ENCODE results near the gene NBEA.
A peak's percentile ranks its signal among the peaks of the same experiment; 100 is the strongest.
"Not testable (repeated sequence)": the region's sequence is repeated elsewhere in the genome, so short reads cannot be mapped to it uniquely, and the experiment has no call there.

The NBEA gene

DNA sequence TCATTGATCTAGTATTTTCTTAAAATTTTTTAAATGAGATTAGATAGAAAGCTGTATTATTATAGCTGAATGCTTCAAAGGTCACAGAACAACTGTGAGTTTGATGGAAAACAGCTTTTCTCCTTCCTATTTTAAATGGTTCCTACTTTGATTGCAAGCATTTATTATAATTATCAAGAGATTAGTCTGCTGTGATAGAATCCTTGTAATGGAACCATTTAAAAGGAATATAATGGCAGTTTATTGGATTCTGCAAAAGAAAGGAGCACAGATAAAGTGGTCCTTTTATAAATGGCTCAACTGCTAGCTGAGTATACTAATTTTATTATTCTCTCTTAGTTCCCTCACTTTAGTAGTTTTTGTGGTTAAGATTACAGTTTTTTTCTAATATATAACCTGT is 447.5 kb downstream of the NBEA start:
- H3K9ac ChIP-seq (ENCODE audit: low read length): peak overlapping the region; percentile 72
- no peaks in the 10 kb centered on the region for H3K9me3 ChIP-seq (ENCODE audit: control insufficient read depth, low read length)
- no peak for DNase-seq (ENCODE audit: low read depth)
- peak overlapping the region; percentile 73 for H3K4me3 ChIP-seq (ENCODE audit: low read length)
- H3K36me3 ChIP-seq (ENCODE audit: control insufficient read depth, insufficient read depth, low read length, severe bottlenecking): no peaks in the 10 kb centered on the region
- no peaks in the 10 kb centered on the region for H3K27me3 ChIP-seq (replicated peaks; ENCODE audit: control insufficient read depth, insufficient read depth, low read length)
- H3K4me1 ChIP-seq (ENCODE audit: control insufficient read depth, insufficient read depth, low read length): peaks cover 26% of the 10 kb centered on the region

DNA sequence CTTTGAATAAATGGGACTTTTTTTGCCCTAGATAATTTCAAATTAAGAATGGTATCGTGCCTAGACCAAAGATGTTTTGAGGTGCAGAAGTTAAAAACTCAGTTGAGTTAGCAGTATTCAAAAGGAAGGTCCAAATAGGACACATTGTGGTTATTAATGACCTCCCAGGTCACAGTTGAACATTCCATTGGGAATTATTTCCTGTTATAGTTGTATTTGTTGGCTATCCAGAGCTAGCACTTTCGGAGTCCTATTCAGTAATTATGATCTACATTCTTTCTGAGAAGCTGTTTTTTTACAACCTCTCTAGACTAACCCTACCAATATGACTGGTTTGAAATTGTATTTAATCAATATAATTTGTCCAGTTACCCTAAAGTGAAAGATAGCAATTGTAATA is 450.7 kb downstream of the NBEA start:
- DNase-seq (ENCODE audit: low read depth): no peak
- H3K27me3 ChIP-seq (replicated peaks; ENCODE audit: control insufficient read depth, insufficient read depth, low read length): no peaks in the 10 kb centered on the region
- no peaks in the 10 kb centered on the region for H3K9me3 ChIP-seq (ENCODE audit: control insufficient read depth, low read length)
- no peak overlapping the region for H3K4me3 ChIP-seq (ENCODE audit: low read length)
- H3K36me3 ChIP-seq (ENCODE audit: control insufficient read depth, insufficient read depth, low read length, severe bottlenecking): no peaks in the 10 kb centered on the region
- H3K9ac ChIP-seq (ENCODE audit: low read length): no peak overlapping the region
- peaks cover 20% of the 10 kb centered on the region for H3K4me1 ChIP-seq (ENCODE audit: control insufficient read depth, insufficient read depth, low read length)

DNA sequence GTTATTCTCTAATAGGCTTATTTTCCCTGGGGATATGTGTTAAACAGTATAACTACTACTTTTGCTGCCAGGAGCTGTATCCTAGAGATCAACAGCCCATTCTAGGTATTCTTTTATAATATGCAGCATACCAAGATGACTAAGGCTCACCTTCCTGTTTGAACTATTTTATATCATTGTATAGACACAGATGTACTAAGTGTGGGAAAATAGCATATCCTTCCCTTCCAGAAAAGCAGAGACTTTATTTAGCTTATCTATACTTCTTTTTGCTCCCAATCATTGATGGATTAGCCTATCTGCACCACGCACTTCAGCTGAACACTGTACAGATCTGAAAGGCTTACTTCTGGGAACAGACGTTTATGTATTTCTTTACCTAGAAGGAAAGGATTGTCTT is 451.8 kb downstream of the NBEA start:
- Histone ChIP-seq H3K9ac (ENCODE audit: low read length) (no peak overlapping the region), H3K4me1 (ENCODE audit: control insufficient read depth, insufficient read depth, low read length) (peaks cover 9% of the 10 kb centered on the region), H3K27me3 (replicated peaks; ENCODE audit: control insufficient read depth, insufficient read depth, low read length) (no peaks in the 10 kb centered on the region), H3K36me3 (ENCODE audit: control insufficient read depth, insufficient read depth, low read length, severe bottlenecking) (no peaks in the 10 kb centered on the region), H3K4me3 (ENCODE audit: low read length) (no peak overlapping the region), H3K9me3 (ENCODE audit: control insufficient read depth, low read length) (peaks cover 2% of the 10 kb centered on the region)
- no peak for DNase-seq (ENCODE audit: low read depth)

DNA sequence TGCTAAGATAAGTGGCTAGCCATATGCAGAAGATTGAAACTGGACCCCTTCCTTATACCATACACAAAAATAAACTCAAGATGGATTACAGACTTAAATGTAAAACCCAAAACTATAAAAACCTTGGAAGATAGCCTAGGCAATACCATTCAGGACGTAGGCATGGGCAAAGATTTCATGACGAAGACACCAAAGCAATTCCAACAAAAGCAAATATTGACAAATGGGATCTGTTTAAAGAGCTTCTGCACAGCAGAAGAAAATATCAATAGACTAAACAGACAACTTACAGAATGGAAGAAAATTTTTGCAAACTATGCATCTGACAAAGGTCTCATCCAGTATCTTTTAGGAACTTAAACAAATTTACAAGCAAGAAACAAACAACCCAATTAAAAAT is 466.2 kb downstream of the NBEA start:
- H3K27me3 ChIP-seq (replicated peaks; ENCODE audit: control insufficient read depth, insufficient read depth, low read length); H3K9me3 ChIP-seq (ENCODE audit: control insufficient read depth, low read length); H3K4me1 ChIP-seq (ENCODE audit: control insufficient read depth, insufficient read depth, low read length); DNase-seq (ENCODE audit: low read depth); H3K4me3 ChIP-seq (ENCODE audit: low read length); H3K9ac ChIP-seq (ENCODE audit: low read length); H3K36me3 ChIP-seq (ENCODE audit: control insufficient read depth, insufficient read depth, low read length, severe bottlenecking): not testable (repeated sequence)

DNA sequence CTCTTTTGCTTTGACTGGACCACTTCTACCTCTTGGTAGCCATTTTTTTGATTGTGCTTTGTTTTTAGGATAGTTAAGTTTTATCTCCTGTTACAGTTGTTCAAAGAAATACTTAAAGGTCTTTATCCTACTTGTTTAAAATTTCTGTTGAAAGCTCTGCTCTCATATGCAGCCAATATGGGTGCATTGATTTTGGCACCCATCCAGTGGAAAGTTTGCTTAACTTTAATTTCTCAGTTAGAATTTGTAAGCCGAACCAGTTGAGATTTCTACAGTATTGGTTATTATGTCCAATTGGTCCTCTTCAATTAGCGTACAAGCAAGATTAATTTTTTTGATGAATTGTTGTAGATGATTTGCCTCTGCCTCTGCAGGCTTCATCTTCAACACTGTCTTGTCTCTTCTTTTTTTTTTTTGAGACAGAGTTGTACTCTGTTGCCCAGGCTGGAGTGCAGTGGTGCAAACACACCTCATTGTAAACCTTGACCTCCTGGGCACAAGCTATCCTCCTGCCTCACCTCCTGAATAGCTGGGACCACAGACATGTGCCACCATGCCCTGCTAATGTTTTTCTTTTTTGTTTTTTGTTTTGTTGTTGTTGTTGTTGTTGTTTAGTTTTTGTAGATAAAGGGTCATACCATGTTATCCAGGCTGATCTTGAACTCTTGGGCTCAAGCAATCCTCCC is 469.1 kb downstream of the NBEA start:
- Histone ChIP-seq H3K4me1 (ENCODE audit: control insufficient read depth, insufficient read depth, low read length) (no peaks in the 10 kb centered on the region), H3K36me3 (ENCODE audit: control insufficient read depth, insufficient read depth, low read length, severe bottlenecking) (no peaks in the 10 kb centered on the region), H3K9me3 (ENCODE audit: control insufficient read depth, low read length) (no peaks in the 10 kb centered on the region), H3K9ac (ENCODE audit: low read length) (no peak overlapping the region), H3K27me3 (replicated peaks; ENCODE audit: control insufficient read depth, insufficient read depth, low read length) (no peaks in the 10 kb centered on the region), H3K4me3 (ENCODE audit: low read length) (no peak overlapping the region)
- no peak for DNase-seq (ENCODE audit: low read depth)

DNA sequence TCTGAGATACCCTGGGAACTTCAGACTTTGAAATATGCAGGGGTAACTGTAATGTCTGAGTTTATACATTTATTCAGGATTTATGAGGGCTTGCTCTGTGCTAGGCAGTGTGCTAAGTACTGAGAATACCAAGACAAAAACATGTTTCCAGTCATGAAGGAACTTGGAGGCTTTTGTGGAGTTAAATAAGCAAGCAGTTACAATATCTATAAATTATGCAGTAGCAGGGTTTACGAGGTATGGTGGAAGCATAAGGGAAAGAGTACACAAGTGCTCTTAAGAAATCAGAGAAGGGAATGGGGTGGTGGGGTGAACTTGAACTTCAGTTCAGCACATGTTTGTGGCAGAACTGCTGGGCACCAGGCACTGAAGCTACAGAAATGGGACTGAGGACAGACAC is 506.4 kb downstream of the NBEA start:
- no peak overlapping the region for H3K4me3 ChIP-seq (ENCODE audit: low read length)
- H3K27me3 ChIP-seq (replicated peaks; ENCODE audit: control insufficient read depth, insufficient read depth, low read length): no peaks in the 10 kb centered on the region
- no peaks in the 10 kb centered on the region for H3K4me1 ChIP-seq (ENCODE audit: control insufficient read depth, insufficient read depth, low read length)

DNA sequence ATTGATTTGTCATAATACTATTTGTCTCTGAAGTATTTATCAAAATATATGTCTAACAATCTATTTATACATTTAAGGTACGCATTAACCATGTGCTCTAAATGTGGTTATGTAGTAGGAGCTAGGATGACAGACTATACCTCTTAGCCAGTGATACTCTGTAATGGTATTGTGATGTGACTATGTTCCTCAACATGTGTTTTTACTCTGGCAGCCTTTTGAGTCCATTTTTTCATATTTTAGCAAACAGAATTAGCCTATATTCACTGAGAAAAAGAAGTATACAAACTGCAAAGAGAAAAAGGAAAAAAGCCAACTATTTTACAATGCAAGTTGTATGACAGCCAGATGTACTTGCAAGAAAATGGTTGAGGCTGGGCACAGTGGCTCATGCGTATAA is 507.8 kb downstream of the NBEA start:
- no peak for DNase-seq (ENCODE audit: low read depth)
- H3K9ac ChIP-seq (ENCODE audit: low read length): no peak overlapping the region

More for the DNA sequence above, 506.4 kb downstream of the NBEA start:
- H3K9me3 ChIP-seq (ENCODE audit: control insufficient read depth, low read length): no peaks in the 10 kb centered on the region
- no peaks in the 10 kb centered on the region for H3K36me3 ChIP-seq (ENCODE audit: control insufficient read depth, insufficient read depth, low read length, severe bottlenecking)
- no peak overlapping the region for H3K9ac ChIP-seq (ENCODE audit: low read length)
- DNase-seq (ENCODE audit: low read depth): no peak

GRCh38 chr13:35455022-35455421 is 513.0 kb downstream of the NBEA start:
- Histone ChIP-seq H3K9me3 (ENCODE audit: control insufficient read depth, low read length) (no peaks in the 10 kb centered on the region), H3K36me3 (ENCODE audit: control insufficient read depth, insufficient read depth, low read length, severe bottlenecking) (peaks cover 2% of the 10 kb centered on the region)
- DNase-seq (ENCODE audit: low read depth): no peak

More for the DNA sequence above, 507.8 kb downstream of the NBEA start:
- Histone ChIP-seq H3K4me3 (ENCODE audit: low read length) (no peak overlapping the region), H3K9me3 (ENCODE audit: control insufficient read depth, low read length) (no peaks in the 10 kb centered on the region), H3K4me1 (ENCODE audit: control insufficient read depth, insufficient read depth, low read length) (no peaks in the 10 kb centered on the region), H3K27me3 (replicated peaks; ENCODE audit: control insufficient read depth, insufficient read depth, low read length) (no peaks in the 10 kb centered on the region), H3K36me3 (ENCODE audit: control insufficient read depth, insufficient read depth, low read length, severe bottlenecking) (no peaks in the 10 kb centered on the region)

DNA sequence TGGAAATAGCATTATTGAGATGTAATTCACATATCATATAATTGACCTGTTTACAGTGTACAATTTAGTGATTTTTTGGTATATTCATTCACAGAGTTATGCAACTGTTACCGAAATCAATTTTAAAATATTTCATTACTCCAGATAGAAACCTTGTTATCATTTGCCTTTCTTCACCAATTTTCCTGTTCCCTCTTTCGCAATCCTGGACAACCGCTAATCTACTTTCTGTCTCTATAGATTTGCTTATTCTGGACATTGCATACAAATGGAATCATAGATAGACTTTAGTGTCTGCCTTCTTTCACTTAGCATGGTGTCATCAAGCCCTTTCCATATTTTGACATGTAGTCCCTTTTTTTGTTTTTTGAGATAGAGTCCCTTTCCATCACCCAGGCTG is 515.2 kb downstream of the NBEA start:
- no peak overlapping the region for H3K9ac ChIP-seq (ENCODE audit: low read length)
- no peaks in the 10 kb centered on the region for H3K9me3 ChIP-seq (ENCODE audit: control insufficient read depth, low read length)
- no peaks in the 10 kb centered on the region for H3K4me1 ChIP-seq (ENCODE audit: control insufficient read depth, insufficient read depth, low read length)
- H3K4me3 ChIP-seq (ENCODE audit: low read length): no peak overlapping the region
- no peaks in the 10 kb centered on the region for H3K27me3 ChIP-seq (replicated peaks; ENCODE audit: control insufficient read depth, insufficient read depth, low read length)
- H3K36me3 ChIP-seq (ENCODE audit: control insufficient read depth, insufficient read depth, low read length, severe bottlenecking): peaks cover 2% of the 10 kb centered on the region
- no peak for DNase-seq (ENCODE audit: low read depth)

More at GRCh38 chr13:35455022-35455421, 513.0 kb downstream of the NBEA start:
- H3K9ac ChIP-seq (ENCODE audit: low read length): no peak overlapping the region
- no peaks in the 10 kb centered on the region for H3K4me1 ChIP-seq (ENCODE audit: control insufficient read depth, insufficient read depth, low read length)
- no peaks in the 10 kb centered on the region for H3K27me3 ChIP-seq (replicated peaks; ENCODE audit: control insufficient read depth, insufficient read depth, low read length)
- no peak overlapping the region for H3K4me3 ChIP-seq (ENCODE audit: low read length)

GRCh38 chr13:35460061-35460460 is 518.0 kb downstream of the NBEA start:
- Histone ChIP-seq H3K9me3 (ENCODE audit: control insufficient read depth, low read length) (no peaks in the 10 kb centered on the region), H3K27me3 (replicated peaks; ENCODE audit: control insufficient read depth, insufficient read depth, low read length) (no peaks in the 10 kb centered on the region), H3K4me1 (ENCODE audit: control insufficient read depth, insufficient read depth, low read length) (no peaks in the 10 kb centered on the region), H3K4me3 (ENCODE audit: low read length) (no peak overlapping the region), H3K36me3 (ENCODE audit: control insufficient read depth, insufficient read depth, low read length, severe bottlenecking) (peaks cover 2% of the 10 kb centered on the region), H3K9ac (ENCODE audit: low read length) (no peak overlapping the region)
- peak; percentile 44 for DNase-seq (ENCODE audit: low read depth)

DNA sequence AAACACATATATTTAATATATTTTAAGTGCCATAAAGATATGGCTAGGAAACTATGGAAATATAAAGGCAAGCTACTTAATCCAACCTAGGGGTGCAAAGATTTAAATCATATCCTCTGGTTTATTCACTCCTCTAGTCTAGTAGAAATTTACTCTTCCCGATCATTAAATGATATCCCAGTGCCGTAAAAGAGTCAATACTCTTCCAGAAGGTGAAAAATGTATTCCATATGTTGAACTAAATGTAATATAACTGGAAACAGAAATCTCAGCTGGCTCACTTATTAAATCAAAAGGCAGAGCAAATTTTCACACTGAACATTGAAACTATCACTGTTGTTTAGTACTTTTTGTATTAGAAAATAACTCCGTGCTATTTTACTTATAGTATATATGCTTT is 523.3 kb downstream of the NBEA start:
- Histone ChIP-seq H3K9me3 (ENCODE audit: control insufficient read depth, low read length) (no peaks in the 10 kb centered on the region), H3K9ac (ENCODE audit: low read length) (no peak overlapping the region), H3K27me3 (replicated peaks; ENCODE audit: control insufficient read depth, insufficient read depth, low read length) (no peaks in the 10 kb centered on the region), H3K4me3 (ENCODE audit: low read length) (no peak overlapping the region), H3K36me3 (ENCODE audit: control insufficient read depth, insufficient read depth, low read length, severe bottlenecking) (no peaks in the 10 kb centered on the region), H3K4me1 (ENCODE audit: control insufficient read depth, insufficient read depth, low read length) (peaks cover 6% of the 10 kb centered on the region)
- no peak for DNase-seq (ENCODE audit: low read depth)

DNA sequence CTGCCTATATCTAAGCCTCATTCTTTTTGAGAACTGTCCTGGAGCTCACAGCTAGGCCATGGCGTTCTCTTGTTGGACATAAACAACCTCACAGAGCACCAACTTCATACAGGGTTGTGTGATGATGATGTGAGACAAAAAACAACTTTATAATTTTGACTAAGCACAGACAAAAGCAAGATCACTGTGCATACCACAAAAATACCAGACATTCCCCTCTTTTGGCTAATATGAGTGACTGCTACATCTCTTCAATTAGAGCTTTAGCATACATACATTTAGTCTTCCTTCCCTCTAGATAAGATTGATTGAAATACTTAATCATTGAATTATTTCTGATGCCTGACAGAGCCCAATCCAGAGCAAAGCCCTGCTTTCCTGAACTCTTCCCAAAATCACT is 526.1 kb downstream of the NBEA start:
- Histone ChIP-seq H3K9me3 (ENCODE audit: control insufficient read depth, low read length) (no peaks in the 10 kb centered on the region), H3K4me3 (ENCODE audit: low read length) (no peak overlapping the region), H3K9ac (ENCODE audit: low read length) (no peak overlapping the region), H3K27me3 (replicated peaks; ENCODE audit: control insufficient read depth, insufficient read depth, low read length) (no peaks in the 10 kb centered on the region), H3K36me3 (ENCODE audit: control insufficient read depth, insufficient read depth, low read length, severe bottlenecking) (no peaks in the 10 kb centered on the region), H3K4me1 (ENCODE audit: control insufficient read depth, insufficient read depth, low read length) (peaks cover 15% of the 10 kb centered on the region)
- peak; percentile 56 for DNase-seq (ENCODE audit: low read depth)
